Activated naive CD4-positive, alpha-beta T cell (primary cell): ENCODE data around the gene CCL15.

Source experiments
- DNase-seq, 4 experiments: peaks; one replicate each; lab custom pipeline; 2025; lab: John Stamatoyannopoulos, UW

CCL15 gene

GRCh38 chr17:35991075-35991474 lies 10.3 kb downstream of the CCL15 start:
- no peak for DNase-seq

DNA sequence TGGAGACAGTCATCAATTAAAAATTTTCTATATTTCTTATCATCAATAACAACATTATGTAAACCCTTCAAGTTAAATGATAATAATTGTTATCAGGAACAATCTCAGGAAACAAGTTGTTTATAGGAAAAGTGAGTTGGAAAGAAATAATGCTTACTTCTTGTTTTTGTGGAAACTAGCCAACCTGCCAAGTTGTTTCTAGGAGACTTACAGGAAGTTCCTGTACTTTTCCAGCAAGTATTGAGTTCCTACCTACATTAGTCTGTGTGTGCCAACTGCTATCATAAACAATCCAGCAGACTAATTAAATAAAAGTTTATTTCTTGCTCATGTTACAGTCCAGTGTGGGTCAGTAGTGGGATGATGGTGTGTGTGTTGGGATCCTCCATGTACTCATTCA lies 13.2 kb downstream of the CCL15 start:
- DNase-seq = no peak

GRCh38 chr17:35986643-35987042 lies 14.7 kb downstream of the CCL15 start, which contains the start of gene CCL14:
Gene CCL14, minus strand, starts transcription at chr17:35986729. Its CDS starts 80 bp downstream, at chr17:35986649.
- no peak for DNase-seq

GRCh38 chr17:35984140-35984539 lies 17.2 kb downstream of the CCL15 start:
- DNase-seq = no peak

DNA sequence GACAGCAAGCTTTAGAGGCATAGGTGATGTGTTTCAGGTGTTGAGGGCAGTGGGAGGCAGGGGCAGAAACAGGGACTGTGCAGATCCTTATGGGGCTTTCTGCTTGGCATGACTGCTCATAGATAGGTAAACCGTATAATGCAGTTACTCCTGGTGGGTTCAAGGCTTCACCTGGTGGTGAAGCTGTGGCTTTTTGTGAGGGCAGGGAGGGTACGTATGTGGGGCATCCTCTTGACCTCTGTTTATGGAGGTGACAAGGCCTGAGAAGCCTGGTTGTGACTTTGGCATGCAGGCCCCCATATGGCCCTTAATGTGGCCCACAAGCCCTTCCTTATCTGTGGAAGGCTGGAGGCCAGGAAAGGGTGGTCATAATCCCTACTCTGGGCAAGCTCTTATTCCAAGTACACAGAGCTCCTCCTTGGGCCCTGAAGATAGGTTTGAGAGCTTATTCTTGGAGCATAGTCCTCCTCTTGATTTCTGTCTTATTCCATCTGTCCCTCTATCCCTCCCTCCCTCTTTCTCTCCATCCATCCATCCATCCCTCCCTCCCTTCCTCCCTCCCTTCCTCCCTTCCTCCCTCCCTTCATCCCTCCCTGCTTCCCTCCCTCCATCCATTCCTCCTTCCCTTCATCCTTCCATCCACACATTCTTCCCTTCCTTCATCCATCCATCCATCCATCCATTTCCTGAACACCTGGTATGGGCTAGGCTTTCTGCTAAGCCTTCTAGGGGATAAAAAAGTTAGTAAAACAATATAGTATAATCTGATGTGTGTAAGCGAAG lies 18.8 kb downstream of the CCL15 start:
- DNase-seq = no peak

DNA sequence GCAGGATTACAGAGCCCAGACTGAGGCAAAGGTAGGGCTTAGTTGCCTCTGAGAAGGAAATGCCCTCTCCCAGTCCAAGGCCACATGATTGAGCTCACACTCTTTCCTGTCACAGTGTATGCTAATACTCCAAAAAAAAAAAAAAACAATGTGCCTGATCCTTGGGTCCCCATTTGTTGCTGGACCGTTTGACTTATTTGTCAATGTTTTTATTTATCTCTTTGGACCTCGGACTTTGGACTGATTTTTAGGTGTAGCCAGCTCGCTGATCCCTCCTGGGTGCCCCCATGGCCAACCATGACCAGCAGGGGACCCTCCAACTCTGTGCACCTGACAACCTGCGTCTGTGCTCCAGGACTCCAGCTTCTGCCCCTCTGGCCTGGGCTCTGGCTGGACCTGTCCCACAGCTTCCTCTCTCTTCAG lies 19.4 kb downstream of the CCL15 start:
- no peak for DNase-seq

GRCh38 chr17:35981246-35981645 lies 20.1 kb downstream of the CCL15 start, which contains the start of gene CCL16:
Gene CCL16, minus strand, starts transcription at chr17:35981497. Its CDS starts 77 bp downstream, at chr17:35981420.
- DNase-seq = no peak

GRCh38 chr17:35978346-35978745 lies 23.0 kb downstream of the CCL15 start:
- no peak for DNase-seq

DNA sequence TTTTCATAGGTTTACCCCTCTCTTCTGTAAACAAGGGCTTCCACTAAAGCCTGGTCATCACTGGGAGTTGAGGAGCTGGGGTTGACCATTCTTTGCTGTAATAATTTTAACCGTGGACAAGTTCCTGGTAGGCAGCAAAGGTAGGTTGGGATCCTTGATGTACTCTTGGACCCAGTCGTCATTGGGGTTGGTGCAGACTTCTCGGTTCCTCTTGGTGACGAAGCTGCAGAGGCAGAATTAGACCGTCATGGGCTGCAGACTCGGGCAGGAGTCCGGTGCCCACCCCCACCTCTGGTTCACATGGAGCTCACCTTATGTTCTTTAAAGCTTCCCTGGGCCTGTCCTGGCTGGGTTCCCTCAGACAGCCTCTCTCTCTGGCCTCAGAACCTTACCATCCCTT lies 23.8 kb downstream of the CCL15 start:
- DNase-seq = no peak

GRCh38 chr17:35973333-35974260 lies 27.8 kb downstream of the CCL15 start:
- no peak for DNase-seq

DNA sequence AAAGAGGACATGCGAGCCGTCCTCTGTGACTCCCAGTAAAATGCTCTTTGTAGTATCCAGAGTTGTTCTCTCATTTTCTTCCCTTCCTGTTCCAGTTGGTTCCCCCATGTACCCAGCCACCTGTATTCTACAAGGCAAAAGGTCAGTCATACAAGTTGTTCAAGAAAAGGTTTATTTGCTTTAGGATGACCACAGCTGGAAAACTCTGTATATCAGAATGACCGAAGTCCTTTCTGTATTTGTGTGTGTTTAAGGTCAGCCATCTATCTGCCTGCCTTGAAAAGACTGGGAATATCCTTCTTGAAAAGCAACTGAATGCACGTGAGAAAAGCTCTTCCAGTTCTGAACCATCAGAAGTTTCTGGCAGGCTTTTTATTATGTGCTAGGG lies 28.4 kb downstream of the CCL15 start:
- DNase-seq = no peak

- DNase-seq = no peak
These were observed 28.8 kb downstream of the CCL15 start for GRCh38 chr17:35972535-35972934.

- DNase-seq = no peak
These were observed 29.3 kb downstream of the CCL15 start for GRCh38 chr17:35972066-35972465.

- peak; percentile 15 to 39 (median 34) for DNase-seq
These were observed 31.6 kb downstream of the CCL15 start for GRCh38 chr17:35969558-35970380.

DNA sequence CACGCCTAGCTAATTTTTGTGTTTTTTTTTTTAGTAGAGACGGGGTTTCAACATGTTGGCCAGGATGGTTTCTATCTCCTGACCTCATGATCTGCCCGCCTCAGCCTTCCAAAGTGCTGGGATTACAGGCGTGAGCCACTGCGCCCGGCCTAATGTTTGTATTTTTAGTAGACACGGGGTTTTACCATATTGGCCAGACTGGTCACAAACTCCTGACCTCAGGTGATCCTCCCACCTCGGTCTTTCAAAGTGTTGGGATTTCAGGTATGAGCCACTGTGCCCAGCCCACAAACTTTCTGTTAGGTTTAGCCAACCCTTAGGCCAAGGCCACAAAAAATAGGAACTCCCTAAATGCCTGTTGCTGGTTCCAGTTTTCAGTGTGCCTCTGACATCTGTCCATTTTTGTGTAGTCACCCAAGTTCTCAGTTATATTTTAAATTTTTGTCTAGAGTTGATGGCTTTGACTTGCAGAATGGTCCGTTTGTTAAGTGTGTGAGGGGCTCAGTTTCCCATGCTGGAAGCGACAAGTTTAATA lies 32.8 kb downstream of the CCL15 start:
- no peak for DNase-seq

GRCh38 chr17:35965272-35965671 lies 36.1 kb downstream of the CCL15 start:
- no peak for DNase-seq

GRCh38 chr17:35963663-35964062 lies 37.7 kb downstream of the CCL15 start:
- DNase-seq = no peak

GRCh38 chr17:35953720-35954119 lies 47.6 kb downstream of the CCL15 start:
- DNase-seq = no peak

- no peak for DNase-seq
These were observed 52.0 kb downstream of the CCL15 start for GRCh38 chr17:35949401-35949800.

DNA sequence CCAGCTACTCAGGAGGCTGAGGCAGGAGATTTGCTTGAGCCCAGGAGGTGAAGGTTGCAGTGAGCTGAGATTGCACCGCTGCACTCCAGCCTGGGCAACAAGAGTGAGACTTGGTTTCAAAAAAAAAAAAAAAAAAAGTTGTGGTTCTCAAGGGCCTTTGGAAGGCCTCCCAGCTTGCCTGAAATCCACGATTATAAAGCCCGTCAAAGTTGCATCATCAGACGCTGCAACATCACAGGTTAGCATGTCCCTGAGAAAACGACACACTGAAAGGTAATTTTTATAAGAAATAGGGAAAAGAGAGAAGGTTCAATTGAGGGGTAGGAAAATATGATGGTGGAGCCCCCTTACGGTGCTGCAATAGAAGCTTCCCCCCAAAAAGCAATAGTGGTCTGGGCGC lies 53.3 kb downstream of the CCL15 start:
- DNase-seq = no peak
